Stimulated activated CD4-positive, alpha-beta T cell treated with anti-CD3 and anti-CD28 coated beads, TNF-alpha, amount 100 ng/mL, for 48 hours (primary cell): ENCODE results near the gene PPP1R2C.

ENCODE experiments used
- DNase-seq, 3 donors: peaks; one replicate each; pipeline ENCODE4 v3.0.0-alpha.2; 2020; ENCODE audit warnings: low read depth in 3 of 3

PPP1R2C gene

DNA sequence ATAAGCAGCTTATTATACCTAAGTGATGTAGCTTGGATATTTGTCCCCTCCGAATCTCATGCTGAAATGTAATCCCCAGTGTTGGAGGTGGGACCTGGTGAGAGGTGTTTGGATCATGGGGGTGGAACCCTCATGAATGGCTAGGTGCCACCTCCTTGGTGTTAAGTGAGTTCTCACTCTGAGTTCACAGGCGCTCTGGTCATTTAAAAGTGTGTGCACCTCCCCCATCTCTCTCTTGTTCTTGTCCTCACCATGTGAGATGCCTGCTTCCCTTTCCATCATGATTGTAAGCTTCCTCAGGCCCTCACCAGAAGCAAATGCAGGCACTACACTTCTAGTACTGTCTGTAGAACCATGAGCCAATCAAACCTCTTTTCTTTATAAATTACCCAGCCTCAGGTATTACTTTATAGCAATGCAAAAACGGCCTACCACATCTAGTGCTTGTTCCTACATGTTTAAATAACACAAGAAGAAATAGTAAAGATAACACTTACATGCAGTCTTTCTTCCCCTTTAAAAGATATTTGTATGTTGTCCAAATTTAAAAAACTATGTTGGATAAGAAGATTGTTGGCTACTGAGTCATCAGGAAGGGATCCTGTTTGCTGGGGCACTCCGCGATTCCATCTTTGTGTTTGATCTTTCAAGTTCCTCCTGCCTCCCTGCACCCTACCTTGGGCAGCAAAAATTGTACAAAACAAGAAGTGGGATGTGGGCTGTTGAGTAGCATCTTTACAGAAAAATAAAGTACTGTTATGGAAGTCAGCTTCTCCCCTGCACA lies 29.7 kb downstream of the PPP1R2C start:
- no peak for DNase-seq

DNA sequence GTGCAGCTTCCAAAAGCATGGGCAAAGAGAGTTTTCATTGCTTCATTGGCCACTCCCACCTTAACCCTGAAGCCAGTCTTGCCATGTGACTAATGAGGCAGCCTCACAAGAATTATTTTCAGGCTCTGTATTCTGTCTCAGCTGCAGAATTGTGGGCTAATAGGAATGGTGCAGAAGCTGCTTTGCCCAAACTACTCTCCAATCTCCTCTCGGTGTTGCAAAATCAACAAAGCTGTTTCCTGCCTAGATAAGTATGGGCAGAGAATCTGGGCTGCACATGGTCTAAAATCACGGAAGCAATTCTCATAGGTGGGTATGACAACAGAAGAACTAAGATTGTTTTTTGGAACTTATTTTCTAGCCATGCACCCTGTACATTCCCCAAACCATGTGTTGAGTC lies 31.4 kb downstream of the PPP1R2C start:
- no peak for DNase-seq

DNA sequence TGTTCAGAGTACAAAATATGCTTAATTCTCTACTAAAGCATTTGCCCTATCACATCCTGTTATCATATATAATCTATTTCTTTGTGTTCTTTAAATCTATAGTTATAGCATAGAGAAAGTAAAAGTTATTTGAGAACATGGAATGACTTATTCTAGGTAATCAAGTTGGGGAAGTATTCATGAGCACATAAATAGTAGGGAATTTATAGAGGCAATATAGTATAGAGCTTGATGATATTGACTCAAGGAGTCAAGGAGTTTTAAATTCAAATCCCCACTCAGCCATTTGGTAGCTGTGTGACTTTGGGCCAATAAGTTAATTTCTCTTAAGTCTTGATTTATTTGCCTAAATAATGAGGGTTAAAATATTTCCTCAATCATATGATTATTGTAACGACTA lies 37.5 kb downstream of the PPP1R2C start:
- no peak for DNase-seq

DNA sequence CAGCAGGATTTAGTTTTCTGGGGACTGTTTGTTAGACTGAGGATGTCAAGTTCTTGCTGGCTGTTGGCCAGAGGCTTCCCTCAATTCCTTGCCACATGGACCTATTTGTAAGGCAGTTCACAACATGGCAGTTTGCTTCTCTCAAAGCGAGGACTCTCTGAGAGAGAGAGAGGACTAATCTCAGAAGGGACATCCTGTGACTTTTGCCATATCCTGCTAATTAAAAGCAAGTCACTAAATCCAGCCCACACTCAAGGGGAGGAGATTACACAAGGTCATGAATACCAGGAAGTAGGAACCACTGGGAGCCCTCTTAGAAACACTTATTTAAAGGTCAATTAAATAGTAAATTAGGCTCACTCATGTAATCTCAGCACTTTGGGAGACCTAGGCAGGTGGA lies 38.2 kb downstream of the PPP1R2C start:
- no peak for DNase-seq

DNA sequence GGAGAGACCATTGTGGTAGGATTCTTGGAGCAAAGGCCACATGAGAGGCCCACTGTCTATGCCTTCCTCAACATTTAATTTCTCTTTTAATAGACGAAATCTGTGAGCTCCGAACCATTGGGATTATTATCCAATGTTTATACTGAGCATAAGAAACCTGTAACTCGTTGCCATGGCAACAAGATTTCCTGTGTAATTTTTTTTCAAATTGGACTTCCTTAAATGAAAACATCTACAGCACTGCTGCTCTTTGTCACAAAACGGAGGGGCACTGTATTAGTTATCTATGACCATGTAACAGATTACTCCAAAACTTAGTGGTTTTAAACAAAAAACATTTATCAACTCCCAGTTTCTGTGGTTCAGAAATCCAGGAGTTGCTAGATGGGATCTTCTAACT lies 38.7 kb downstream of the PPP1R2C start:
- DNase-seq, result no peak

DNA sequence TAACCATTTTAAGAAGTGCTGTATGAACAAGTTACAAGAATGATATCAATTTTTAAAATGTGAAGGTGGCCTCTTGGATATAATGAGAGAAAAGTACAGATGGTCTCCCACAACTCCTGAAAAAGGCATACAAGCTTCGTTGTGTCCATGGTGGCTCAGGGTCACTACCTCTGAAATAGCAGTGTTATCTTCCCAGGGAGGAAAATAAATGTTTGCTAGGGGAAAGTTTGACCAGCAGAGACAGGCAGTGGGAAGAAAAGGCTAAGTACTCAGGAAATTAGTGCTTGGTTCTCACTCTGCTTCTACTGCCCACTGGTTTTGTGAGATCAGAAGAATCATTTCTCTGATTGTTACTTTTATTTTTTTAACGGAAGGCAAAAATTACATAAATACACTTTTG lies 39.4 kb downstream of the PPP1R2C start:
- DNase-seq, result no peak

DNA sequence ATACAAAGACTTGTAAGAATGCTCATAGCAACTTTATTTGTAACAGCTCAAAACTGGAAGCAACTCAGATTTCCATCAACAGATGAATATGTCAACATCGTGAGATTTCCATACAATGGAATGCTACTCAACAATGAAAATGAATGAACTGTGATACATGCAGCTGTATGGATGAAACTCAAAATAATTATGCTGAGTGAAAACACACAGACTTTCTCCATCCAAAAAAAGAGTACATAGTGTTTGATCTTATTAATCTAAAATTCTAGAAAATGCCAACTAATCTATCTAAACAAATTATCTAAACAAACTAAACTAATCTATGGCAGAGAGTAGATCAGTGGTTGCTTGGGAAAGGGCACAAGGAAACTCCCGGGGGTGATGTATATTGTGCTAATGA lies 42.7 kb downstream of the PPP1R2C start:
- DNase-seq, result no peak

DNA sequence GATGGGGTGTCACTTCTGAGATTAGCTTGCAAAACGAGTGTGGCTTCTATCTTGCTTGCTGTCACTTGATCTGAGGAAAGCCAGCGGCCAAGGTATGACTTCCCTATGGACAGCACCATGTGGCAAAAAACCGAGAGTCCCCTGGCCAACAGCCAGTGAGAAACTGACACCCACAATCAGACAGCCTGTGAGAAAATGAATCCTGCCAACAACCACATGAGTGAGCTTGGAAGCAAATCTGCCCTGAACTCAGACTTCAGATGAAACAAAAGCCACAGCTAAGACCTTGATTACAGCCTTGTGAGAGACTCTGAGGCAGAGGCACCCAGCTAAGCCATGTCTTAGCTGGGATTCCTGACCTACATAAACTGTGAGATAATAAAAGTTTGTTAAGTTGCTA lies 45.5 kb downstream of the PPP1R2C start:
- no peak for DNase-seq
